ENCODE data around the gene GALNT2.

DNA sequence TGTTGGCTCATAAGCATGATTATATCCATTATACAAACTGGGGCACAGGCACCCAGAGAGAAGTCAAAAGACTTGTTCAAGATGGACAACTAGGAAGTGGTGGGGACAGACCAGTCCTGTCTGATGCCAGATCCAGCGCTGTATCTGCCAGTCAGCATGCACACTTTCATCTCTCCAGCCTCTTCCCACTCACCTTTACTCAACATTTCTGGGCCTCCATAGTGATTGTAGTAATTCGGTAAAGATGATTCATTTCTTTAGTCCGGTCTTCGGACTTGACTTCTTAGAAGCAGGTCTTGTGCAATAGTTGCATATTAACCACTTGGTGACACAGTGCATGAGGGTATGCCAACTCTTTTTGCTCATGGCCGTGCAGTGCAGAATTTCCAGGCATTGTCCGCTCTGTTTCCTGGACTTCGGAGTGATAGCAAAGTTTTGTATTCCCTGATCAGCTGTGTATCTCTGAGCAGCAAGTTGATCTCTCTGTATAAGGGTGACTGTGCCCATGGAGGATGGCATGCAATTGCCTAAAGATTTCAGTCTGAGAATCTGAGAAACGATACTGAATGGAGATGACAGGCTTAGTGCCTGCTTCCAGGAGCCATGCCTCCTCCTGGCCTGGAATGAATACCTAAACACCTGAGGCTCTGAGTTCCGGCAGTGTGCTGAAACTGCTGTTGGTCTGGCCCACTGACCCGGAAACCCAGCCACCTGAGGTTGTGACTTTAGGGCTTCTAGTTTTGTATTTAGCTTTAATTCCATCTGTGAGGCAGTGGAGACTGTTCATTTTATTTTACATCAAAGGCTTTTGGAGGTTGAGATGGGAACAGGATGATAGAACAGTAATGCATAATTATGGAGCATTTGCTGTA, 39.0 kb downstream of the GALNT2 start:
- TF ChIP-seq, protein P1, sequence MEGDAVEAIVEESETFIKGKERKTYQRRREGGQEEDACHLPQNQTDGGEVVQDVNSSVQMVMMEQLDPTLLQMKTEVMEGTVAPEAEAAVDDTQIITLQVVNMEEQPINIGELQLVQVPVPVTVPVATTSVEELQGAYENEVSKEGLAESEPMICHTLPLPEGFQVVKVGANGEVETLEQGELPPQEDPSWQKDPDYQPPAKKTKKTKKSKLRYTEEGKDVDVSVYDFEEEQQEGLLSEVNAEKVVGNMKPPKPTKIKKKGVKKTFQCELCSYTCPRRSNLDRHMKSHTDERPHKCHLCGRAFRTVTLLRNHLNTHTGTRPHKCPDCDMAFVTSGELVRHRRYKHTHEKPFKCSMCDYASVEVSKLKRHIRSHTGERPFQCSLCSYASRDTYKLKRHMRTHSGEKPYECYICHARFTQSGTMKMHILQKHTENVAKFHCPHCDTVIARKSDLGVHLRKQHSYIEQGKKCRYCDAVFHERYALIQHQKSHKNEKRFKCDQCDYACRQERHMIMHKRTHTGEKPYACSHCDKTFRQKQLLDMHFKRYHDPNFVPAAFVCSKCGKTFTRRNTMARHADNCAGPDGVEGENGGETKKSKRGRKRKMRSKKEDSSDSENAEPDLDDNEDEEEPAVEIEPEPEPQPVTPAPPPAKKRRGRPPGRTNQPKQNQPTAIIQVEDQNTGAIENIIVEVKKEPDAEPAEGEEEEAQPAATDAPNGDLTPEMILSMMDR (conservative IDR thresholded peaks at IDR 0.05; ENCODE audit: low read length) = no peak
- no peak for TF ChIP-seq EZH2phosphoT487 (IDR thresholded peaks at IDR 0.05; ENCODE audit: borderline replicate concordance)
